DLD1 (cell line): ENCODE measurements around the gene PKM.

Source experiments
- in situ Hi-C: cut with HindIII; loops from 2 replicates; pipeline ENCODE4 v1.10.0; 2017; ENCODE audit warnings: low sequenced_read_pairs

Gene PKM

DNA sequence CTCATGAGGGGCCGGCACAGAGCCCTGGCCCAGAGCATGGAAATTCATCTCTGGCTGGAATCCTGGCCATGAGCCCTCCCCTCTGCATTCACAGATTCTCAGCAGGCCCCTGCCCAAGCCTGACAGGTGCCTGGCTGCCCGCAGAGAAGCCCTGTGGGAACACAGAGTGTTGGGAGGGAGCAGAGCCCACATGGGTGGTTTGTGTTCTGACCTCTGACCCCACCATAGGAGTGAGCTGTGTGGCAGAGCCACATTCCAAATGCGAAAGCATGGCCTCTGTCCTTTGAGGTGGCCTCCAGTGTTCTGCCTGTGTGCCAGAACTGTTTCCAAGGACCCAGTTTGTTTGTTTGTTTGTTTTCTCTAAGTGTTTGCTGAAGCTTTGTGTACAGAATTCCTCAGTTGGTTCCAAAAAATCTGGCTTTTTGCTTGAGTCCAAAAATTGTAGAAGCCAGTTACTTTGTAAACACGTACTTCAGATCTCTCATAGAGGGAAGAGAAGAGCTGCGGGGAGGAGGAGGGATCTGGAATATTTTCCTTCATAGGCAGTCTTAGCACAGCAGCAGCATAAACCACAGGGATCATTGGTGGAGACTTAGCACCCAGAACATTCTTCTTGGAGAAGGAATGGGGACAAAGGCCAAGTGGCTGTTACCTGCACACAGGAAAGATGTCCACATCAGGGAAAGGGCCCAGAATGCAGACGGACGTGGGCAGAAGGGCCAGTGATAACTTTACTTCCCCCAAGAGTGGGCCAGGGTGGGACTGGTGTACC lies 69.4 kb downstream of the PKM start:
- in situ Hi-C loops, result no loop called here

DNA sequence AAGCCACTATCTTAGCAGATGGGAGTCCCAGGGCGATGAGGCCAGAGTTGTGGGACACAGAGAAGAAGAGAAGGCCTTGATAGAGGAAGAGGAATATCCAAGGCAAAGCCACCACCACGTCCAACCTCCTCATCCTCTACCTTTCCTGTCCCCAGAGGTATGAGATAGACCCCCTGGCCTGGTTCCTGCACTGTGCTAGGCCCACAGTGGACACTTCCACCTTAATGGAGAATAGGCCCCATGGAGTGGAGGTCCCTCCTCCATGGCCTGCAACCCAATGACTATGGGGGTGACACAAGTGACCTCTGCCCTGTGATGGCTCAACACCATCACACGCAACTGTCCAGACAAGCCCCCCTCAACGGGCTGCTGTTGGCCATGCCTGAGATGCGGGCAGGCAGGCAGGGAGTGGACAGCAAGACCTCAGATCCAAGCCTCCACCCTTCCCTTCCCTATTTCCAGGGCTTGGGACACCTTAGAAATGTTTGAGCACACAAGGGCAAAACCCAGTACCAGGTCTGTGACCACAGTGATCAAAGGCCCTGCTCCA lies 70.2 kb downstream of the PKM start:
- in situ Hi-C loops, result no loop called here

DNA sequence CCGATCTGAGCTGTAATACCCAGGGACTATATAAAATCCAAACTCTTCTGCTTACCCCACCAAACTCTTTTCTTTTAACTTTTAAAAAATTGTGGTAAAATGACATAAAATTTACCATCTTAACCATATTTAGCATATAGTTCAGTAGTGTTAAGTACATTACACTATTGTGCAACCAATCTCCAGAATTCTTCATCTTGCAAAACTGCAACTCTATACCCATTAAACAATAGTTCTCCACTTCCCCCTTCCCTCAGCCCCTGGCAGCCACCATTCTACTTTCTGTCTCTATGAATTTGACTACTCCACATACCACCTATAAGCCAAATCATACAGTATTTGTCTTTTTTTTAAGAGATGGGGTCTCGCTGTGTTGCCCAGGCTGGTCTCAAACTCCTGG lies 74.1 kb downstream of the PKM start:
- in situ Hi-C loops, result no loop called here

DNA sequence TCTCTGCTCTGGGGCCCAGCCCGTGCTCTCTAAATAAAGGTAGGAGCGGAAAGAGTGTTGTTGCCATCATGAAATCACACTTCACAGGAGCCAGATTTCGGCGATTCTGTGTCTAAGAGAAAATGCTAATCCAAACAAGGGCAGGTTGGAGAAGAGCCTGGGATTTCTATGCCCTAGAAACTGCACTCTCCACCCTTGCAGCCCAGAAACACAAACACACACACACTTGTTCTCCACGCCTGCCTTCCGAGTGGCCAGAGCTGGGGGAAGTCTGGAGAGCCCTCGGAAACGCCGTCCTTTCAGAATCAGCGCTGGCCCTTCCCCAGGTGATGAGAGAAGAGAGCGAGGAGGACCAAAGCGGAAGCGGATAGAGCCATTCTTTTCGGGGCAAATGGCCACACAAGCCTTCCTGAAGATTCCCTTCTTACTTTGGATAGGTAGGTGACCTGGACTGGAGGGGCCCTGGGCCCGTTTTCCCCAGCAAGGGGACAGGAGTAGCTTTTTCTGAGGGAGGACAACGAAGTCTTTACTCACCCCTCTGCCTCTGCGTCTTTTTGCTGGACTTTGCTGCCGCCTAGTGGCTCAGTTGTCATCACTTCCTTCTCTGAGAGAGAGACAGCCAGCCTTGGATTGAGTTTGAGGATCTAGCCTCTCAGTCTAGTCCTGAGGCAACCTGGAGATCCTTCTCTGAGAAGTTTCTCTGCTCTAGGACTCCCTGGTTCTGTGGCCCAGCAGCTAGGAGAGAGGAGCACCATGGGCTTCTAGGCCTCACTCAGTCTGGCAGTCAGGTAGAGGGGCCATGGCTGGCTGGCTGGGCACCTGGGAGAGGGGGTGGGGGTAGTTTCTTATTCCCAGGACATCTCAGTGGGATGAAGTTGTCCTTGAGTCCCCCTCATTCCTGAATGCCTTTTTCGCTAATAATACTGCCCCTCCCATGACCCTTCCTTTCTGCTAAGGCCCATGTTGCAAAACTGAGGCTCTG lies 75.1 kb downstream of the PKM start:
- in situ Hi-C loops, result no loop called here

DNA sequence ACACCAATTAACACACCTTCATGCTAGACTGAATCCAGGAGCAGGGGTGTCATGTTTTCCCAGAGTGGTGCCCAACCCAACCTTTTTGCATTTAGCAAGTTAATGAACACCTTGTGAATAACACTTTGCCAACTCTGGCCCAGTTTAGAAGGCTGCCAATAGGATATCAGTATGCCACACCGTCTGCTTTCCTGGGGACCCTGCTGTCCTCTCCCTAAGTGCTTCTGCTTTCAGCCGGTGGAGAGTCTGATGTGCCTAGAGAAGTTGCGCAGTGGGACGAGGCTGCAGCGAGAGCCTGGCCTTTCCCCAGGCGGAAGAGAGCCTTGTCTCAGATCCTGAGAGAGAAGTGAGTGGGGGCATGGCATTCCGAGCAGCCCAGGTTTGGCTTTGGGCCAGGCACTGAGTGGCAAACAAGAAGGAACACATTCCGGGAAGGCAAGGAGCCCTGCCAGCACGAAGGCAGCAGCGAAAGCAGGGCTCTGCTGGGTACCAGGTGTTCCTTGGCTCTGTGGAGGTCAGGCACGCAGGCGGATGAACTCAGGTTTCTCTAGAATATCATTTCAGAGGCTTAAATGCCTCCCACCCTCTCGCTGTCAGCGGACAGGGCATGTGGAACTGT lies 75.9 kb downstream of the PKM start:
- in situ Hi-C loops, result no loop called here

DNA sequence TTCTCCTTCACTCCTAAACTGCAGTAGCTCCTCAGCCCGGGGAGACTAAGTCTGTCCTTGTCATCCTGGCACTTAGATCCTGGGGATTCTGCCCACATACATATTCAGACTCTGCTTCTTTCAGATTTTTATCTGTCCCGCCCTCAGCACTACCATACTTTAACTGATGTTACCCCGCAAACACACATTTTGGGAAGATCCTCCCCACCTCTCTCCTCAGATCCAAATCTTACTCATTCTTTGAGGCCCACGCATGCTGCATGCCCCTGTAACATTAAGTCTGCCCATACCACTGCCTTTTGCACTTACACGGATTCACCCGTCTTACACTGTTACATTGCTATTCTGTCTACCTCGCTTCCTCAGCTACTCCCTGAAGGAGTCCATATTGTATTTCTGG lies 76.7 kb downstream of the PKM start:
- in situ Hi-C loops, result no loop called here

DNA sequence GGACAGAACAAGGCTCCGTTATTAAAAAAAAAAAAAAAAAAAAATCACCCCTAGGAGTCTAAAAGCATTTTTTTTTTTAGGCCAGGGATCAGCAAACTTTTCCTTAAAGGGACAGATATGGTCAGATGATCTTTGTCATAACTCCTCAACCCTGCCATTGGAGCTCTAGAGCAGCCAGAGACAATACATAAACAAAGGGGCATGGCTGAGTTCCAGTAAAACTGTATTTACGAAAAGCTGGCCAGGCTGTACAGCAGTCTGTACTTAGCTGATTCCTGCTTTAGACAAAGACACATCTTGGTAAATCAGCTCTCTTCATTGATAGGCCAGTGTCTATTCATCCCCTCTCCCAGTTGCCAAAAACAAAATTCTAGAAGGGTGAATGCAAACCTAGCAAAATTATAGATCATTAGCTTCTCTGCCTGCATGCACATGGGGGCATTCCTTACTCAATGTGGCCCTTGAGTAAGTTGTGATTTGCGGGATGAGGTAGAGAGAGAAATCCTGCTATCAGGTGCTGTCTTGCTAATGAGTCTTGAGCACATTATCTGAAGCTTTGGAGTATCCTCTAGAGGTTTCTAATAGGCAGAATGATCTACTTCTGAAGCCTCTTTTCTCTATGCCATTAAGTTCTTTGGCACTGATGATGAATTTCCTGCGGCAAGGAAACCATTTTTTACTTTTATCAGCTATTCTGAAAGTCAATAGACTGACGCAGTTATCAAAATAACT lies 77.6 kb downstream of the PKM start:
- in situ Hi-C loops, result no loop called here
